ENCODE data around the gene ANO4. TPM values are rescaled to one million over a fixed set of nuclear protein-coding genes. Genes with fewer than 3 reads are reported as not detected.

ANO4 gene
- total RNA-seq, 2 donors from 2014 or later, result 0.19 to 0.32 TPM

GRCh38 chr12:101076921-101077320 lies 282.3 kb downstream of the ANO4 start:
- Histone ChIP-seq H3K4me3 (no peak overlapping the region), H3K4me1 (no peaks in the 10 kb centered on the region), H3K27ac (no peak overlapping the region), H3K9ac (ENCODE audit: low read depth in 2 of 2, low read length in 2 of 2) (no peak overlapping the region), H3K27me3 (no peaks in the 10 kb centered on the region), H3K9me3 (no peaks in the 10 kb centered on the region), H3K36me3 (no peaks in the 10 kb centered on the region)
- intact Hi-C loops (cut with DNase I), result no loop called here
- no peak for TF ChIP-seq CTCF (IDR thresholded peaks at IDR 0.05)
- no peak for DNase-seq

- H3K27ac ChIP-seq, result no peak overlapping the region
- H3K9ac ChIP-seq (ENCODE audit: low read depth in 2 of 2, low read length in 2 of 2), result no peak overlapping the region
- no peaks in the 10 kb centered on the region for H3K9me3 ChIP-seq
- no peaks in the 10 kb centered on the region for H3K36me3 ChIP-seq
- intact Hi-C loops (cut with DNase I), result no loop called here
- no peaks in the 10 kb centered on the region for H3K27me3 ChIP-seq
- no peak overlapping the region for H3K4me3 ChIP-seq
- DNase-seq, result no peak
- no peak for TF ChIP-seq CTCF (IDR thresholded peaks at IDR 0.05)
- H3K4me1 ChIP-seq, result no peaks in the 10 kb centered on the region
Measured at GRCh38 chr12:101077791-101078528, 283.4 kb downstream of the ANO4 start.

- intact Hi-C loops (cut with DNase I), result no loop called here
- no peak for DNase-seq
- no peaks in the 10 kb centered on the region for H3K4me1 ChIP-seq
- no peaks in the 10 kb centered on the region for H3K9me3 ChIP-seq
- H3K9ac ChIP-seq (ENCODE audit: low read depth in 2 of 2, low read length in 2 of 2), result no peak overlapping the region
- H3K27ac ChIP-seq, result no peak overlapping the region
- no peaks in the 10 kb centered on the region for H3K27me3 ChIP-seq
- no peak overlapping the region for H3K4me3 ChIP-seq
- no peaks in the 10 kb centered on the region for H3K36me3 ChIP-seq
- TF ChIP-seq CTCF (IDR thresholded peaks at IDR 0.05), result no peak
Measured at GRCh38 chr12:101078536-101079285, 284.1 kb downstream of the ANO4 start.

- intact Hi-C loops (cut with DNase I), result loop anchor here (5.0 kb wide), 1 partner anchor 105 kb away; no protein-coding TSS in a partner anchor
- no peak for TF ChIP-seq CTCF (IDR thresholded peaks at IDR 0.05)
- no peaks in the 10 kb centered on the region for H3K9me3 ChIP-seq
- no peak overlapping the region for H3K4me3 ChIP-seq
- H3K4me1 ChIP-seq, result no peaks in the 10 kb centered on the region
- H3K27me3 ChIP-seq, result no peaks in the 10 kb centered on the region
- H3K27ac ChIP-seq, result no peak overlapping the region
- no peak overlapping the region for H3K9ac ChIP-seq (ENCODE audit: low read depth in 2 of 2, low read length in 2 of 2)
- DNase-seq, result no peak
- H3K36me3 ChIP-seq, result no peaks in the 10 kb centered on the region
Measured at GRCh38 chr12:101082706-101083105, 288.1 kb downstream of the ANO4 start.

GRCh38 chr12:101086490-101087135 lies 292.0 kb downstream of the ANO4 start:
- H3K27ac ChIP-seq, result no peak overlapping the region
- no peaks in the 10 kb centered on the region for H3K36me3 ChIP-seq
- no peaks in the 10 kb centered on the region for H3K9me3 ChIP-seq
- H3K27me3 ChIP-seq, result no peaks in the 10 kb centered on the region
- no peak for TF ChIP-seq CTCF (IDR thresholded peaks at IDR 0.05)
- DNase-seq, result no peak
- intact Hi-C loops (cut with DNase I), result no loop called here
- H3K9ac ChIP-seq (ENCODE audit: low read depth in 2 of 2, low read length in 2 of 2), result no peak overlapping the region
- H3K4me1 ChIP-seq, result no peaks in the 10 kb centered on the region
- H3K4me3 ChIP-seq, result no peak overlapping the region

Measured in colonic mucosa (tissue), 4 donors.